Lung (tissue), 13 donors: ENCODE data around the gene OR5K2. TPM values are rescaled to one million over a fixed set of nuclear protein-coding genes. Genes with fewer than 3 reads are reported as not detected.

Experiments used
- ATAC-seq: fragments of 200-7000 bp; cut with Tn5 transposase; one replicate; pipeline ENCODE4 v1.9.1; 2020; ENCODE audit warnings: moderate number of reproducible peaks; ENCODE audit not compliant: insufficient read depth, low FRiP score
- DNase-seq, 3 donors: peaks; one replicate each; pipeline ENCODE4 v3.0.0-alpha.2; 2013 to 2017
- H3K27ac ChIP-seq, 2 donors: one replicate each; pipeline ENCODE4 v1.5.1; 2013; ENCODE audit warnings: mild to moderate bottlenecking in 2 of 2, moderate library complexity in 2 of 2, control low read depth in 1 of 2, inconsistent platforms in 1 of 2, low read depth in 1 of 2, low read length in 1 of 2
- H3K27me3 ChIP-seq, 3 donors: one replicate each; pipeline ENCODE4 v1.5.1; 2013; ENCODE audit warnings: low read length in 2 of 3; ENCODE audit not compliant: control insufficient read depth in 3 of 3, insufficient read depth in 3 of 3
- H3K36me3 ChIP-seq, 4 donors: one replicate each; pipeline ENCODE4 v1.5.1; 2013; ENCODE audit warnings: low read length in 4 of 4, mild to moderate bottlenecking in 1 of 4, moderate library complexity in 1 of 4; ENCODE audit not compliant: control insufficient read depth in 4 of 4, insufficient read depth in 4 of 4
- H3K4me1 ChIP-seq, 5 donors: one replicate each; pipeline ENCODE4 v1.5.1; 2013; ENCODE audit warnings: low read length in 5 of 5, mild to moderate bottlenecking in 2 of 5, moderate library complexity in 1 of 5; ENCODE audit not compliant: control insufficient read depth in 5 of 5, insufficient read depth in 5 of 5
- H3K4me3 ChIP-seq: one replicate; pipeline ENCODE4 v1.5.1; 2013; ENCODE audit warnings: mild to moderate bottlenecking, control low read depth, moderate library complexity
- H3K9ac ChIP-seq, 2 donors: one replicate each; pipeline ENCODE4 v1.5.1; 2013; ENCODE audit warnings: low read length in 2 of 2, control low read depth in 1 of 2; ENCODE audit not compliant: insufficient read depth in 1 of 2
- H3K9me3 ChIP-seq, 4 donors: one replicate each; pipeline ENCODE4 v1.5.1; 2013; ENCODE audit warnings: low read length in 3 of 4, mild to moderate bottlenecking in 1 of 4, moderate library complexity in 1 of 4; ENCODE audit not compliant: control insufficient read depth in 4 of 4, insufficient read depth in 3 of 4
- CTCF ChIP-seq: IDR thresholded peaks from 2 replicates; pipeline ENCODE4 v1.5.1; 2012; ENCODE audit warnings: mild to moderate bottlenecking; ENCODE audit errors: control extremely low read depth, extremely low read depth
- WGBS, 2 donors: extraction: QIAGEN DNeasy Blood & Tissue Kit; methylation state at CpG; one replicate each; pipeline ENCODE4 v1.1.7; 2013; 5-methylcytosine and 5-hydroxymethylcytosine counted together
- polyA plus RNA-seq, 2 donors: library from polyadenylated mRNA; stranded (reverse); fragments of 200-250 nt; gene quantifications; one replicate each; pipeline ENCODE4 v1.2.1, GENCODE V29; 2013
- small RNA-seq: library from RNA; depleted of rRNA; stranded (forward); fragments of <200 nt; gene quantifications from one replicate; pipeline ENCODE3, GENCODE V24; 2014; ENCODE audit warnings: low replicate concordance
- total RNA-seq, 2 donors: library from RNA; depleted of rRNA in 1 of 2; stranded (reverse); fragments of >200 nt in 1 of 2; gene quantifications; one replicate each; pipeline ENCODE4 v1.2.1, GENCODE V29; 2014 to 2021
- donor health status: control.
- donor health status: control.
- donor health status: Bipolar disorder and iron deficiency.
- donor health status: healthy.
- donor health status: DM: yes; HTN: yes; CAD: no.

Gene OR5K2
- total and polyA plus RNA-seq, 4 donors: not detected

- no peaks in the 10 kb centered on the region for H3K27me3 ChIP-seq
- ATAC-seq (no peak), DNase-seq (no peak)
- H3K27ac ChIP-seq: no peak overlapping the region
- no peaks in the 10 kb centered on the region for H3K9me3 ChIP-seq
- no peak overlapping the region for H3K9ac ChIP-seq
- no peaks in the 10 kb centered on the region for H3K36me3 ChIP-seq
- no peaks in the 10 kb centered on the region for H3K4me1 ChIP-seq
- WGBS, 2 donors: 76 to 86% methylated on average over 5 of the region's 5 CpGs
- H3K4me3 ChIP-seq: no peak overlapping the region
- TF ChIP-seq CTCF: no peak
Observed at GRCh38 chr3:98545940-98546339, 48.5 kb downstream of the OR5K2 start.

Small RNA genes lying within 50 kb of the gene (small RNA-seq; reads per million reads assigned to genes)
- gene RPL38P4: not detected

Other genes starting within 250 kb of the OR5K2 start
- gene OR5H6, start 233.4 kb upstream of the OR5K2 start, total RNA-seq: not detected
- not detected for gene OR5H6, start 233.4 kb upstream of the OR5K2 start, polyA plus RNA-seq
- not detected for gene OR5H2, start 215.2 kb upstream of the OR5K2 start, total RNA-seq
- not detected for gene OR5H2, start 215.2 kb upstream of the OR5K2 start, polyA plus RNA-seq
- gene OR5K4, start 143.8 kb upstream of the OR5K2 start, total RNA-seq: not detected
- not detected for gene OR5K4, start 143.8 kb upstream of the OR5K2 start, polyA plus RNA-seq
- gene OR5K3, start 107.0 kb upstream of the OR5K2 start, total RNA-seq: not detected
- not detected for gene OR5K3, start 107.0 kb upstream of the OR5K2 start, polyA plus RNA-seq
- gene OR5K1, start 34.5 kb upstream of the OR5K2 start, total RNA-seq: not detected
- gene OR5K1, start 34.5 kb upstream of the OR5K2 start, polyA plus RNA-seq: not detected
- 100 to 1,000 TPM in 1 of 2 donors, 10 to 100 TPM in 1; 74.5 to 135 TPM for gene CLDND1, start 25.2 kb downstream of the OR5K2 start, total RNA-seq
- gene CLDND1, start 25.2 kb downstream of the OR5K2 start, polyA plus RNA-seq: 10 to 100 TPM; 52.6 to 66.2 TPM
- gene GPR15, start 34.3 kb downstream of the OR5K2 start, total RNA-seq: 1 to 10 TPM in 1 of 2 donors, under 1 TPM in 1; 0.31 to 1.2 TPM
- under 1 TPM; 0.12 to 0.39 TPM for gene GPR15, start 34.3 kb downstream of the OR5K2 start, polyA plus RNA-seq
- gene CPOX, start 95.9 kb downstream of the OR5K2 start, total RNA-seq: 10 to 100 TPM; 14.0 to 22.2 TPM
- gene CPOX, start 95.9 kb downstream of the OR5K2 start, polyA plus RNA-seq: 10 to 100 TPM in 1 of 2 donors, 1 to 10 TPM in 1; 9.8 to 12.3 TPM